GM23338 (cell line): ENCODE data around the gene RIPOR3. TPM values are rescaled to one million over a fixed set of nuclear protein-coding genes. Genes with fewer than 3 reads are reported as not detected.

Experiments used
- ATAC-seq: fragments of 200-7000 bp; cut with Tn5 transposase; 3 replicates; pipeline ENCODE4 v1.9.1; 2020
- DNase-seq: peaks from one replicate; pipeline ENCODE4 v3.0.0-alpha.2; 2015; ENCODE audit warnings: low spot score
- H2AFZ ChIP-seq: fragments of 200-600 bp; sonication (generic); 2 replicates; pipeline ENCODE4 v1.8.0; 2016; ENCODE audit warnings: antibody characterized with exemption, mild to moderate bottlenecking, moderate library complexity
- H3F3A ChIP-seq: fragments of 200-600 bp; sonication (generic); replicated peaks from 2 replicates; pipeline ENCODE4 v1.8.0; 2017; ENCODE audit warnings: antibody characterized with exemption, mixed run types, low read depth
- H3K27ac ChIP-seq: fragments of 200-600 bp; sonication (generic); 2 replicates; pipeline ENCODE4 v1.6.1; 2016; ENCODE audit warnings: low read depth
- H3K27me3 ChIP-seq: fragments of 200-600 bp; sonication (generic); 2 replicates; pipeline ENCODE4 v1.8.0; 2016; ENCODE audit warnings: mild to moderate bottlenecking, mixed run types, moderate library complexity; ENCODE audit not compliant: insufficient read depth
- H3K36me3 ChIP-seq: fragments of 200-600 bp; sonication (generic); 2 replicates; pipeline ENCODE4 v1.8.0; 2016; ENCODE audit warnings: mild to moderate bottlenecking; ENCODE audit not compliant: insufficient read depth
- H3K4me1 ChIP-seq: fragments of 200-600 bp; sonication (generic); 2 replicates; pipeline ENCODE4 v1.8.0; 2016; ENCODE audit warnings: mild to moderate bottlenecking, moderate library complexity; ENCODE audit not compliant: insufficient read depth
- H3K4me2 ChIP-seq: fragments of 200-600 bp; sonication (generic); 2 replicates; pipeline ENCODE4 v1.7.1; 2017; ENCODE audit warnings: mixed run types
- H3K4me3 ChIP-seq: fragments of 200-600 bp; sonication (generic); 2 replicates; pipeline ENCODE4 v1.6.1; 2016; ENCODE audit warnings: mixed run types
- H3K79me2 ChIP-seq: fragments of 200-600 bp; sonication (generic); replicated peaks from 2 replicates; pipeline ENCODE4 v1.8.0; 2017; ENCODE audit warnings: mild to moderate bottlenecking; ENCODE audit not compliant: insufficient read depth
- H3K9me2 ChIP-seq: fragments of 200-600 bp; sonication (generic); 2 replicates; pipeline ENCODE4 v1.8.0; 2017; ENCODE audit not compliant: insufficient read depth
- H4K20me1 ChIP-seq: fragments of 200-600 bp; sonication (generic); replicated peaks from 2 replicates; pipeline ENCODE4 v1.8.0; 2017; ENCODE audit warnings: mild to moderate bottlenecking; ENCODE audit not compliant: insufficient read depth
- H3K27ac Mint-ChIP-seq: 2 replicates; pipeline ENCODE4 v1.8.0; 2020; ENCODE audit warnings: inconsistent platforms, mild to moderate bottlenecking, moderate library complexity, mixed read lengths
- H3K27me3 Mint-ChIP-seq: 3 replicates; pipeline ENCODE4 v1.8.0; 2022; ENCODE audit warnings: low read depth, mild to moderate bottlenecking, moderate library complexity, mixed read lengths, inconsistent platforms; ENCODE audit not compliant: insufficient read depth, poor library complexity
- H3K36me3 Mint-ChIP-seq: 3 replicates; pipeline ENCODE4 v1.8.0; 2021; ENCODE audit warnings: low read depth, mild to moderate bottlenecking, inconsistent platforms, moderate library complexity, mixed read lengths
- H3K4me1 Mint-ChIP-seq: 3 replicates; pipeline ENCODE4 v1.8.0; 2020; ENCODE audit warnings: mild to moderate bottlenecking, inconsistent platforms, mixed read lengths
- H3K4me3 Mint-ChIP-seq: 3 replicates; pipeline ENCODE4 v1.8.0; 2021; ENCODE audit warnings: moderate library complexity, mild to moderate bottlenecking, inconsistent platforms, mixed read lengths
- H3K9me3 Mint-ChIP-seq: 3 replicates; pipeline ENCODE4 v1.8.0; 2020; ENCODE audit warnings: moderate library complexity, mild to moderate bottlenecking, inconsistent platforms, mixed read lengths
- CREB1 ChIP-seq: fragments of 250-450 bp; sonication (Bioruptor Pico); IDR thresholded peaks from 2 replicates; pipeline ENCODE4 v1.5.0; 2020; ENCODE audit warnings: low read depth, mild to moderate bottlenecking, moderate library complexity
- CTCF ChIP-seq, 2 experiments: fragments of 200-600 bp in 1 of 2; sonication (generic) in 1 of 2; conservative IDR thresholded peaks; 2 replicates each; pipeline versions ENCODE4 v1.5.1 to v1.6.1; 2016 to 2017; ENCODE audit warnings: antibody characterized with exemption in 2 of 2, low read depth in 2 of 2, mild to moderate bottlenecking in 2 of 2, moderate library complexity in 1 of 2
- EZH2 ChIP-seq: fragments of 200-600 bp; sonication (generic); IDR thresholded peaks from one replicate; pipeline ENCODE4 v1.8.0; 2017; ENCODE audit warnings: antibody characterized with exemption, mild to moderate bottlenecking, low read depth; ENCODE audit not compliant: unreplicated experiment
- NANOG ChIP-seq: IDR thresholded peaks from 2 replicates; pipeline ENCODE4 v1.6.1; 2016; ENCODE audit warnings: antibody characterized with exemption, borderline replicate concordance
- POLR2AphosphoS5 ChIP-seq: IDR thresholded peaks from 2 replicates; pipeline ENCODE4 v1.6.1; 2016; ENCODE audit warnings: antibody characterized with exemption, low read depth
- REST ChIP-seq: IDR thresholded peaks from one replicate; pipeline ENCODE4 v1.6.1; 2018; ENCODE audit warnings: antibody characterized with exemption; ENCODE audit not compliant: unreplicated experiment
- polyA plus RNA-seq: library from polyadenylated mRNA; unstranded; fragments of >200 nt; fragmentation: Nextera tagmentation; extraction: Ambion mirVana; gene quantifications from 2 replicates; pipeline ENCODE4 v1.2.1, GENCODE V29; 2016
- total RNA-seq: library from RNA; depleted of rRNA; stranded (reverse); fragments of >200 nt; shearing (Covaris generic); gene quantifications from 2 replicates; pipeline ENCODE4 v1.2.3, GENCODE V29; 2014
- TF ChIP-seq, protein P1 (sequence below): IDR thresholded peaks from 2 replicates; pipeline ENCODE4 v1.6.1; 2016; ENCODE audit warnings: antibody characterized with exemption

The RIPOR3 gene
- total and polyA plus RNA-seq, 2 experiments from 2014 or later: 4.9 to 6.3 TPM

- Histone ChIP-seq H3K4me2 (peak within 1 kb of the TSS; percentile 98), H3K27me3 (no peaks in the 10 kb centered on the region), H2AFZ (peak within 1 kb of the TSS; percentile 96), H3K27ac (peak within 1 kb of the TSS; percentile 99), H4K20me1 (peaks cover 10% of the 10 kb centered on the region), H3K9me2 (no peaks in the 10 kb centered on the region), H3K36me3 (no peaks in the 10 kb centered on the region), H3F3A (peaks cover 11% of the 10 kb centered on the region; the same call in 1 of the 2 replicates), H3K79me2 (peaks cover 48% of the 10 kb centered on the region), H3K4me3 (peak within 1 kb of the TSS; percentile 61), H3K4me1 (peaks cover 29% of the 10 kb centered on the region)
- peaks cover 12% of the 10 kb centered on the region for H3K27me3 Mint-ChIP-seq
- H3K4me3 Mint-ChIP-seq: peak within 1 kb of the TSS; percentile 85
- peak; percentile 66 for TF ChIP-seq POLR2AphosphoS5
- TF ChIP-seq REST: no peak
- peak; percentile 53 for TF ChIP-seq CREB1 (CRISPR knock-in tag)
- TF ChIP-seq NANOG: no peak
- TF ChIP-seq, protein P1, sequence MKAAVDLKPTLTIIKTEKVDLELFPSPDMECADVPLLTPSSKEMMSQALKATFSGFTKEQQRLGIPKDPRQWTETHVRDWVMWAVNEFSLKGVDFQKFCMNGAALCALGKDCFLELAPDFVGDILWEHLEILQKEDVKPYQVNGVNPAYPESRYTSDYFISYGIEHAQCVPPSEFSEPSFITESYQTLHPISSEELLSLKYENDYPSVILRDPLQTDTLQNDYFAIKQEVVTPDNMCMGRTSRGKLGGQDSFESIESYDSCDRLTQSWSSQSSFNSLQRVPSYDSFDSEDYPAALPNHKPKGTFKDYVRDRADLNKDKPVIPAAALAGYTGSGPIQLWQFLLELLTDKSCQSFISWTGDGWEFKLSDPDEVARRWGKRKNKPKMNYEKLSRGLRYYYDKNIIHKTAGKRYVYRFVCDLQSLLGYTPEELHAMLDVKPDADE: 0 out of 2 replicates have a peak, but pooled peaks have one; percentile 42
- no peaks in the 10 kb centered on the region for H3K9me3 Mint-ChIP-seq
- H3K4me1 Mint-ChIP-seq: peaks cover 26% of the 10 kb centered on the region
- ATAC-seq (peak; percentile 82), DNase-seq (peak; percentile 100)
- peak within 1 kb of the TSS; percentile 96 for H3K27ac Mint-ChIP-seq
- peaks cover 15% of the 10 kb centered on the region for H3K36me3 Mint-ChIP-seq
These were observed 40.0 kb upstream of the RIPOR3 start, which contains the start of gene PARD6B for GRCh38 chr20:50731055-50731929. TSS of gene PARD6B (plus strand) at chr20:50731580. CDS start at chr20:50731787, 207 bp downstream.

DNA sequence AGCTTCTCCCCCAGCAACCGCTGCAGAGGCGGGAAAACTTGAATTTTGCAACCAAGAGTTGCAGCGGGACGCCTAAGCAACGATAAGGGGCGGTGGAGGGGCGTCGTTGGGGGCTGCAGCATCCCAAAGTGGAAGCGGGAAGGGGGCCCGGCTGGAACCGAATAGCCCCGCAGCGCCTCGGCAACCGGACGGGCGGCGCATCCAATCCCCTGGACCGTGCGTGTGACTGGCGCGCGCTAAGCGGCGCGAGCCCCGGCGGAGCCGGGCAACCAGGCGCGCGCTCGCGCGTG is 39.4 kb upstream of the RIPOR3 start:
- TF ChIP-seq CREB1 (CRISPR knock-in tag): peak; percentile 12; the same call in 1 of the 2 replicates
- TF ChIP-seq CTCF (conservative IDR thresholded peaks at IDR 0.05; ENCODE audit: low read depth in 2 of 2): no peak
- peak; percentile 69 for TF ChIP-seq POLR2AphosphoS5
- no peak for TF ChIP-seq REST
- no peak for TF ChIP-seq EZH2
- Mint-ChIP-seq H3K36me3 (peaks cover 10% of the 10 kb centered on the region), H3K9me3 (no peaks in the 10 kb centered on the region), H3K4me1 (peaks cover 26% of the 10 kb centered on the region), H3K4me3 (peak overlapping the region; percentile 85), H3K27me3 (peaks cover 12% of the 10 kb centered on the region), H3K27ac (peak overlapping the region; percentile 93)
- Histone ChIP-seq H3K4me3 (peak overlapping the region; percentile 61), H3K9me2 (no peaks in the 10 kb centered on the region), H3K4me1 (peaks cover 32% of the 10 kb centered on the region), H3K79me2 (peaks cover 42% of the 10 kb centered on the region), H2AFZ (peak overlapping the region; percentile 96), H3K36me3 (no peaks in the 10 kb centered on the region), H3K4me2 (peak overlapping the region; percentile 98), H3K27me3 (no peaks in the 10 kb centered on the region), H4K20me1 (peaks cover 10% of the 10 kb centered on the region), H3K27ac (peak overlapping the region; percentile 99), H3F3A (peaks cover 11% of the 10 kb centered on the region; the same call in 1 of the 2 replicates)
- no peak for DNase-seq
- peak; percentile 77 for ATAC-seq
